Transverse colon (tissue), 4 donors: ENCODE data around the gene GMCL1. TPM values are rescaled to one million over a fixed set of nuclear protein-coding genes. Genes with fewer than 3 reads are reported as not detected.

Experiments
- DNase-seq: peaks from one replicate; pipeline ENCODE4 v3.0.0-alpha.2; 2019
- H3K27ac ChIP-seq, 4 donors: fragments of 200-600 bp; sonication (generic); 2 replicates each; pipeline ENCODE4 v1.5.1; 2016 to 2018; ENCODE audit warnings: inconsistent platforms in 4 of 4
- H3K27me3 ChIP-seq: fragments of 200-600 bp; sonication (generic); 2 replicates; pipeline ENCODE4 v1.5.1; 2017; ENCODE audit warnings: inconsistent platforms
- H3K36me3 ChIP-seq, 4 donors: fragments of 200-600 bp; sonication (generic); 2 replicates each; pipeline ENCODE4 v1.5.1; 2017 to 2019; ENCODE audit warnings: inconsistent platforms in 4 of 4
- H3K4me1 ChIP-seq, 4 donors: fragments of 200-600 bp; sonication (generic); 2 replicates each; pipeline ENCODE4 v1.5.1; 2017 to 2020; ENCODE audit warnings: inconsistent platforms in 4 of 4
- H3K4me3 ChIP-seq, 4 donors: fragments of 200-600 bp; sonication (generic); 1 replicate in 1 of 4; 2 replicates in 3 of 4; pipeline versions ENCODE4 v1.5.1 to v1.6.1; 2017 to 2019; ENCODE audit warnings: inconsistent platforms in 4 of 4
- H3K9me3 ChIP-seq, 2 donors: fragments of 200-600 bp; sonication (generic); 2 replicates each; pipeline ENCODE4 v1.5.1; 2017 to 2019; ENCODE audit warnings: inconsistent platforms in 2 of 2
- POLR2A ChIP-seq: fragments of 450-650 bp; IDR thresholded peaks from one replicate; pipeline ENCODE4 v1.6.1; 2016; ENCODE audit warnings: antibody characterized with exemption, mild to moderate bottlenecking, moderate library complexity
- POLR2AphosphoS5 ChIP-seq, 3 donors: sonication (generic); formaldehyde crosslinking; IDR thresholded peaks; one replicate each; pipeline ENCODE4 v1.6.1; 2016; ENCODE audit warnings: antibody characterized with exemption in 3 of 3
- WGBS, 2 donors: methylation state at CpG; one replicate each; pipeline ENCODE4 v1.1.5; 2018; ENCODE audit warnings: low coverage in 1 of 2; 5-methylcytosine and 5-hydroxymethylcytosine counted together
- in situ Hi-C, 4 donors: fragments of 200-750 bp; cut with MboI; loops; one replicate each; pipeline versions ENCODE4 v1.15.0 to v1.15.1; 2017; ENCODE audit warnings: low sequenced_read_pairs in 3 of 4, low pct_ligation_motif_present in 1 of 4, low pct_unique_long_range_greater_than_20kb in 1 of 4
- intact Hi-C: fragments of 100-400 bp; cut with DNase I; formaldehyde crosslinking; loops from one replicate; pipeline ENCODE4 v1.15.1; 2023; ENCODE audit warnings: low total_unique reads
- small RNA-seq, 4 donors: library from RNA; depleted of rRNA; stranded (forward); fragments of <200 nt; gene quantifications; one replicate each; pipeline ENCODE3, GENCODE V24; 2016
- total RNA-seq, 4 donors: library from RNA; depleted of rRNA; stranded (reverse); fragments of >200 nt; gene quantifications; one replicate each; pipeline ENCODE4 v1.1.0, GENCODE V29; 2016

Gene GMCL1
- total RNA-seq, 4 donors from 2014 or later = 5.0 to 82.3 (median 20.9) TPM

DNA sequence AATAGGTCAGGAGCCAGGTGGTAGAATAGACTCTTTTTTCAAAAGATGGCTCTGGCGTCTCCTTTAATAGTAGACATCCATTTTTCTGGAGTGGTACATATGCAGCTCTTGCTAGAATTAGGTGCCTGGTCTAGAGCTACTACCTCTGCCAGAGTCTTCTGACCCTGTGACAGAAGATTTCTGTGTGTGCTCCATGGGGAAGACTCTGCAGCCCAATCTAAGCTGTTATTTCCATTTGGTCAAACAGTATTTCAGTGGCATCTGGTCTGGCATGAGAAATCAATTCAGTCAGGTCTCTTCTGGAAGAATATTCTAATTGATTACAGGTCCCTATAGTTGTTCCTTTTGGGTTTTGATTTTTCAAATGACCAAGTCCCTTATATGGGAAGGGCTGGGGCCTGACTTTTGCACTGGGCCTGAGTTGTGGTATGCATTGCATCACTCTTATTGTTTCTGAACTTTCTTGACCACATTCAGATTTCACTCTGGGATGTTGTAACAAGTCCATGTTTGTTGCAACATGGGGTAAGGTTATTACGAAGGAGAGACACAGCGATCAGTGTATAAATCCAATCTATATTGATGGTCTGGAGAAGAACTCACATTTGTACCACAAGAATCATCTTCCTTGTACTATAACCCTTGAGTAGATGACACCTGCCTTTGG is 97.5 kb downstream of the GMCL1 start:
- intact Hi-C loops (no loop called here), in situ Hi-C loops (loop anchor here in 2 of 4 donors (10.0 to 25.0 kb wide), 2 partner anchors 135 to 138 kb away; no protein-coding TSS in a partner anchor)
- Histone ChIP-seq H3K36me3 (peaks cover 0 to 27% (median 7%) of the 10 kb centered on the region in 4 donors), H3K27ac (no peak overlapping the region), H3K27me3 (no peaks in the 10 kb centered on the region), H3K4me1 (peaks cover 0 to 3% (median 0%) of the 10 kb centered on the region in 4 donors), H3K4me3 (no peak overlapping the region), H3K9me3 (no peaks in the 10 kb centered on the region)
- TF ChIP-seq POLR2A (no peak), POLR2AphosphoS5 (IDR thresholded peaks at IDR 0.05) (peak in 1 of 3 donors; percentile 7)
- WGBS, 2 donors = 65 to 100% methylated on average over 2 to 3 of the region's 3 CpGs
- no peak for DNase-seq

Small RNA genes within 50 kb of the gene (small RNA-seq; reads per million reads assigned to genes)
- 0 reads per million in 4 donors for gene RPL23AP92

Other genes with a start within 250 kb of the GMCL1 start
- gene AAK1, start 185.9 kb upstream of the GMCL1 start, total RNA-seq = 100 to 1,000 TPM in 1 of 4 donors, 10 to 100 TPM in 3; 34.8 to 109 (median 70.2) TPM
- gene ANXA4, start 87.5 kb upstream of the GMCL1 start, total RNA-seq = 100 to 1,000 TPM in 2 of 4 donors, 10 to 100 TPM in 2; 33.3 to 125 (median 99.4) TPM
- gene SNRNP27, start 64.3 kb downstream of the GMCL1 start, total RNA-seq = 10 to 100 TPM in 3 of 4 donors, 1 to 10 TPM in 1; 2.4 to 75.4 (median 63.6) TPM
- gene MXD1, start 85.4 kb downstream of the GMCL1 start, total RNA-seq = 100 to 1,000 TPM in 2 of 4 donors, 10 to 100 TPM in 2; 11.7 to 154 (median 113) TPM
- 1 to 10 TPM in 1 of 4 donors, under 1 TPM in 1, not detected in 2; 0.95 to 1.2 TPM for gene ASPRV1, start 132.0 kb downstream of the GMCL1 start, total RNA-seq